Measurements from ENCODE around the gene UCP3. TPM values are rescaled to one million over a fixed set of nuclear protein-coding genes. Genes with fewer than 3 reads are reported as not detected.

The UCP3 gene
- total RNA-seq, 1 experiment from 2014 or later = not detected

GRCh38 chr11:74020539-74020938, 11.7 kb upstream of the UCP3 start:
- DNase-seq (ENCODE audit: low read depth) = no peak
- in situ Hi-C loops (cut with HindIII; ENCODE audit: low pct_unique_long_range_greater_than_20kb, low sequenced_read_pairs) = no loop called here

DNA sequence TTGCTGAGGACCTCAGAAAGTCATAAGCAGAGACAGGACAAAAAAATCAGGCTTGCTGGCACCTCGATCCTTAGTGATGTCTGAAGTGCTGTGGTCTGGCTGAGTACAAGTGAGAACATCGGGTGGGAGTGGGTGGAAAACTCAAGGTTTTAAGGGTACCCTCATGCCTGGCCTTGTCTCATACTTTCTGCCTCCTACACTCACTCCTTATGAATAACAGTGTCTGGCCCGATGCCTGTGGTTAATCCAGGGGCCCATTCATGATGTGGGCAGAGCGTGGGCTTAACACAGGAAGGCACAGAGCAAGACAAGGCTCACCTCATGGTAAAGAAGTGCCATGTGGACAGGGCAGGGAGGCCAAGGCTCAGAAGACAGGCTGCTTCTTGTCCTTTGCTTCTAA, 11.0 kb upstream of the UCP3 start:
- no peak for DNase-seq (ENCODE audit: low read depth)
- in situ Hi-C loops (cut with HindIII; ENCODE audit: low pct_unique_long_range_greater_than_20kb, low sequenced_read_pairs) = no loop called here

DNA sequence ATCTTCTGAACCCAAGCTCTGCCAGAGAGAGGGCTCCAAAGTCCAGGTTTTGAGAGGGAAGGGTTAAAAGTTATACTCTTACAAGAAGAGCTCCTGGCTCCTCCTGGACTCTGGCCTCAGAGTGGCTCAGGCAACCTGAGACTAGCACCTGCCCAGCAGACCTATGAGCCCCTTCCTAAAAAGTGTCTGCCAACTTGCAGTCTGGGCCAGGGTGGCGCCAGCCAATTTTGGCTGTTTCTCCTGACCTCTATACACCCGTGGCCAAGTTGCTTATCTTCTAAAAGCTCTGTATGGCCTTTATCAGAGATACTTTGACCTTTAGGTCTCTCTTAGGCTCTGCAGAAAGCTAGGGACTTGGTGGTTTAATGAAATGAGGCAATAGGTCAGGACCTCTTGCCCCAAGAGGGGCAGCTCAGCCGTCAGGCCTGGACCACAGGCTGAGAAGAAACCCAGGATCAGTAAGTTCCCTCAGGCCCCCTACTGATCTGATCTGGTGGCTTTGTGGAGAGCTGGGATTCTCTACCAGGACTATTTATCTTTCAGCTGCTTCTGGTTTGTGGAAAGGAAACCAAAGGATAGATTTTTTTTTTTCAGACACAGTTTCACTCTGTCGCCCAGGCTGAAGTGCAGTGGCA, 10.3 kb upstream of the UCP3 start:
- in situ Hi-C loops (cut with HindIII; ENCODE audit: low pct_unique_long_range_greater_than_20kb, low sequenced_read_pairs) = no loop called here

GRCh38 chr11:74018331-74019005, 9.6 kb upstream of the UCP3 start:
- in situ Hi-C loops (cut with HindIII; ENCODE audit: low pct_unique_long_range_greater_than_20kb, low sequenced_read_pairs) = no loop called here
- peak; percentile 11 for DNase-seq (ENCODE audit: low read depth)

More for the DNA sequence above, 10.3 kb upstream of the UCP3 start:
- no peak for DNase-seq (ENCODE audit: low read depth)

DNA sequence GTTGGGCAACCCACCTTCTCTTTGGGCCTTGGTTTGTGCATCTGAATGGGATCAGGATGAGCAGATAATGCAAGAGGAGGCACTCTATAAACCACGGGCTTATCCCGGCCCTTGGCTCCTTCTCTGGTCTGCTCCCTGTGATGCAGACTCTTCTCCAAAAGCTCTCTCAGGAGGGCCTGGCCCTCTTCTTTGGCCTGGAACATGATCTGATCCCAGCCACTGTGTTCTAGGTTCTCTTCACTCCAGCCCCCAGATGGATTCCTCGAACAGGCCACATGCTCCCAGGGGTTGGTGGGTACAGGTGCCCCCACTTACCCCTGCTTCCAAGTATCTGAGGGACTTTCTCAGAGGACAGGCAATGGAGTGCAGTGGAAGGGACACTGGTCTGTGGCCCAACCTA, 8.7 kb upstream of the UCP3 start:
- DNase-seq (ENCODE audit: low read depth) = no peak
- in situ Hi-C loops (cut with HindIII; ENCODE audit: low pct_unique_long_range_greater_than_20kb, low sequenced_read_pairs) = no loop called here

GRCh38 chr11:74015919-74016684, 7.2 kb upstream of the UCP3 start:
- in situ Hi-C loops (cut with HindIII; ENCODE audit: low pct_unique_long_range_greater_than_20kb, low sequenced_read_pairs) = no loop called here

GRCh38 chr11:74014880-74015279, 6.0 kb upstream of the UCP3 start:
- DNase-seq (ENCODE audit: low read depth) = no peak
- in situ Hi-C loops (cut with HindIII; ENCODE audit: low pct_unique_long_range_greater_than_20kb, low sequenced_read_pairs) = no loop called here

More at GRCh38 chr11:74015919-74016684, 7.2 kb upstream of the UCP3 start:
- DNase-seq (ENCODE audit: low read depth) = no peak

DNA sequence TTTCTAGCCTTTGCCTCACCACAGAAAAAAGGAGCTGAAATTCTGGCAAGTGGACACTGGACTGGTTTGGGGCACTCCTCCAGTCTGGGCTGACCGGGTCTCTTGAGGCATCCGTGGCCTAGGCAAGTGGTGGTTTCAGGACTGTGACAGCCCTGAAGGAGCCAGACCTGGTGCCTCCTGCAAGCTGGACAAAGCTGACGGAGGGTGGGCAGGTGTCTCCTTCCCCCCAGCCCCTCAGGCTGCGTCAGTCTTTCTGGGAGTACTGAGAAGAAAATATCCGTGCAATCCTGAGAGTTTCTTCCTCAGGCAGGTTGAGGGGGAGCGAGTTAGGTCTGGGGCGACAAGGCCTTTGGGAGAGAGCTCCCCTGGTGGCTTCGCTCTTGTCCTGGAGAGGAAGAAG, 4.3 kb upstream of the UCP3 start:
- in situ Hi-C loops (cut with HindIII; ENCODE audit: low pct_unique_long_range_greater_than_20kb, low sequenced_read_pairs) = no loop called here
- no peak for DNase-seq (ENCODE audit: low read depth)

GRCh38 chr11:74012074-74012809, 3.4 kb upstream of the UCP3 start:
- DNase-seq (ENCODE audit: low read depth) = no peak
- in situ Hi-C loops (cut with HindIII; ENCODE audit: low pct_unique_long_range_greater_than_20kb, low sequenced_read_pairs) = no loop called here

DNA sequence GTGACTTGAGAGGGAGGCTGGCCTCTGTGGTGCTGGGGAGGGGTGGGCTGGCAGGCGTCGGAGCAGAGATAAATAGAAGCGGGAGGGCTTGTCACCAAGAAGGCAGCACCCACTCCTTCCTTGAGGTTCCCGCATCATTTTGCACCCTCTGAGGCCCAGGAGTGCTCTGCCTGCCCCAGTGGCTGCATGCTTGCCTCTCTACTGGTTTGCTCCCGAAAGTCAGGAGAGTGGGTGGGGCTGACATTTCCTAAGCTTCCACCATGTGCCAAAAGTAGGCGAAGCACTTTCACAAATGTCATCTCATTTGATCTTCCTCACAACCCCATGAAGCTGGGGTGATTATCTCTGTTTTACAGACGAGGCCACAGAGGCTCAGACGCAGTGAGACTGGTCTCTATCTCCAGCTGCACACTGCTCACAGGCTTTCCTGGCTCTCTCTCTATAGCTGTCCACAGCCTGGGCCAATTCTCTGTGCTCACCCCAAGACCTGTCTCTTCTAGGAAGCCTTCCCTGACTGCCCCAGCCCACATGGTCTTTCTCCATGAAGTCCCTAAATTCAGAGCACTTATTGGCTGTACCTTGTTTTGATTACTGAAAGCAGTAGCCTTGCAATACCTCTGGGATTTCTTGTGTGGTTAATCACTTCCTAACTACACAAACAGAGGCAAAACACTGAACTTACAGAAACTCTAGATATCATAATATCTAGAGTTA, 2.6 kb upstream of the UCP3 start:
- in situ Hi-C loops (cut with HindIII; ENCODE audit: low pct_unique_long_range_greater_than_20kb, low sequenced_read_pairs) = no loop called here

DNA sequence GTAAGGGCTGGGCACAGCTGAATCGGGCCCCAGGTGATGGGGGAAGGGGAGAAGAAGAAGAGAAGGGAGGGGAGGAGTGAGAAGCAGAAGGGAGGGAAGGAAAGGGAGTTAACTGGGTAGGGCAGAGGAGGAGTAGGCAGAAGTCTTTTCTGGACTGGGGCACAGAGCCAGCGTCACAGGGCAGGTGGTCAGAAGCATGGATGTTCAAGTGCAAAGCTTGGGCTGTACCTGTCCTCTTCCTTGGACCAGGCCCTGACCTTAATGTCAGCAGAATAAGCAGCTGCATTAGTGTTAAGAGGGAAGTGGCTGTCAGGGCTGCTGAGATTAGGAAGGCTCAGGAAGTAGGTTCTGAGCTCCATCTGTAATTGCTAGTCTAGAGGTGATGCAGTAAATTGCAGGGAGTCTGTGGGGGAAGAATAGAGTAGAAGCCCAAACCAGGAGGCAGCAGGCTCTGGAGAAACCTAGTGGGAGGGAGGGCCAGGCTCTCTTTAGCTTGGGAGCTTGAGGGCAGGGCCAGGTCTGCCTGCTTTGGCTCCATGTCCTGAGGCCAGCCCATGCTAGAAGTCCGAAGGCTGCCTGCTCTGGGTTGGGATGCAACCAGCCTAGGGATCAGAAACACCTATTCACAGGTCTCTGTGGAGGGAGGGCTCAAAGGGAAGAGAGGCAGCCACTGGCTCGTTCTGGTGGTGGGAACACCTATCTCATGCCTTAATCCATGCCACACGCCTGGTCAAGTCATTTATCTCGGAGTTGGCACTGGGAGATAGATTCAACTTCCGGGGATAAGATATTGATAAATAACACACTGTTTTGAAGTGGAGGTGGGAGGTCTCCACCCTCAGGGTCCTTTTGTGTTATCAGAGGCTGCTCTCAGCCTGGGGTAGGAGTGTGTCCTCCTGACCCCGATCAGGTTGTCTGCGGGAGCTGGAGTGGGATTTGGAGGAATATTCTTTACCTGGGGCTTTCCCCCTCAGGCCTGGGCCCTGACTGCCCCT, 1.7 kb upstream of the UCP3 start:
- in situ Hi-C loops (cut with HindIII; ENCODE audit: low pct_unique_long_range_greater_than_20kb, low sequenced_read_pairs) = no loop called here
- DNase-seq (ENCODE audit: low read depth) = no peak

More for the DNA sequence above, 2.6 kb upstream of the UCP3 start:
- no peak for DNase-seq (ENCODE audit: low read depth)

DNA sequence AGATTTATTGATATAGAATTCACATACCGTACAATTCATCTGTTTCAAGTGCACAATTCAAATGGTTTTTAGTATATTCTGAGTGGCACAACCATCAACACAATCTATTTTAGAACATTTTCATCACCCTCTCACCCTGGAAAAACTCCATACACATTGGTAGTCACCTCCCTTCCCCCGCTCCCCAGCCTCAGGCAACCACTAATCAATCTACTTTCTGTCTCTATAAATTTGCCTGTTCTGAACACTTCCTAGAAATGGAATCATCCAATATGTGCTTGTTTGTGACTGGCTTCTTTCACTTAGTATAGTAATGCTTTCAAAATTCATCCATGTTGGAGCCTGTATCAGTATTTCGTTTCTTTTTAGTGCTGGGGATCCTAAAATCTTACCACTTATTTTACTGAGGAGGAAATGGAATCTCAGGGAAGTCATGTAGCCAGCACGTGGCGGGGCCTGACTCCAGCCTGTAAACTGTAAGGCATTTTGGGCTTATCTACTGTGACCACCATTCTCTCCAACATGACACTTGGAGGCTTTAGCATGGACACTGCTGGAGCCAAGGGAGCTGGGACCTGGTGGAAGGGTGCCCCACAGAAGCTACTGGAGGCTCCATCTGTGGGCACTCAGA, 905 bp upstream of the UCP3 start:
- no peak for DNase-seq (ENCODE audit: low read depth)
- in situ Hi-C loops (cut with HindIII; ENCODE audit: low pct_unique_long_range_greater_than_20kb, low sequenced_read_pairs) = no loop called here

- no peak for DNase-seq (ENCODE audit: low read depth)
- in situ Hi-C loops (cut with HindIII; ENCODE audit: low pct_unique_long_range_greater_than_20kb, low sequenced_read_pairs) = no loop called here
Observed at GRCh38 chr11:74009230-74009547, 304 bp upstream of the UCP3 start.

DNA sequence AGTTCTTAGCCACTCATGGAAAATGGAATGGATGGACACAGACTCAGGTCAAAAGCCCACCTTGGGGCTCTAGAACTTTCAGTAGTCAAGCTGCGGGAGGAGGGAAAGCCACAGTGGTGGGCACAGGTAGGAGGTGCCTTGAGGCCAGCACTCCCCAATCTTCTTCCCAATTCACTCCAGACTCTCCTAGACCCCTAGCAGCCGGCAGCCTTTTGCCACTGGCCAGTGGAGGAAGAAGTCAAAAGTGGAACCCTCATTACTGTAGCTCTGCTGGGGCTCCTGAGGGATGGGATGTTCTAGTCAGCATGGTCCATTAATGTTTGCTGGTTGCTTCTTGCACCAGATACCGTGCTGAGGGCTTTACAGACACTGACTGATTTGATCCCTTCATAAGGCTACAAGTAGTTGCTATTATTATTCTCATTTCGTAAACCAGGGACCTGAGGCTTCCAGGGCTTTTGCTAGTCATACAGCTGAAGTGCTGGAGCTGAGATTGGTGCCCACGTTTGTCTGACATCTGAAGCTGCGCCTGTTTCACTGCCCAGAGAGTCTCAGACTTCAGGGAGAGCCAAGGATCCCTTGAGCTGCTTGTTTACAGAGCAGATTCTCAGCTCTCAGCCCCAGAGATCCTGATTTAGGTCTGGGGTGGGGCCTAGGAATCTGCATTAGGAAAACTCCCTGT, 1.1 kb downstream of the UCP3 start:
- no peak for DNase-seq (ENCODE audit: low read depth)
- in situ Hi-C loops (cut with HindIII; ENCODE audit: low pct_unique_long_range_greater_than_20kb, low sequenced_read_pairs) = no loop called here

DNA sequence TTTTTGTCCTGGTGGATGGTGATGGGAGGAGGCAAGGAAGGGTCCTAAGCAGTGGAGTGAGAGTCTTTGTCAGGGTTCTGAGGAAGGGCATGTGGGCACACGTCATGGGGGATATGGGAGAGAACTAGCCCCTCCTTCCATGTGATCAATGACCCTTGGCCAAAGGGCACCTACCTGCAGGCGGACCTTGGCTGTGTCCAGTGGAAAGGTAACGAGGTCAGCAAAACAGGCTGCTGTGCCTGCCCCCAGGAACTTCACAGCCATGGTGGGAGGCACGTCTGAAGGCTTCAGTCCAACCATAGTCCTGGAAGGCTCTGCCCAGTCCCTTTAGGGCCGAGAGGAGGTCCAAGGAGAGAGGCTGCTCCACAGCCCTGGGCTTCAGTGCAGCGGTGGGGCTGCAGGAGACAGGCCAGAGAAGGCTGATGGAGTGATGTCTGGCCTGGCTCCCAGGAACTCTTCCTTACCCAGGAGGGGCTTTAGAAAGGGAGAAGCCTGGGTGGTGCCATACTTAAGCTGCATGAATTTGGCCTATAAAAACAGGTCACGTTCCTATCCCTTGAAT, 2.1 kb downstream of the UCP3 start:
- in situ Hi-C loops (cut with HindIII; ENCODE audit: low pct_unique_long_range_greater_than_20kb, low sequenced_read_pairs) = no loop called here

More for the DNA sequence above, 2.1 kb downstream of the UCP3 start:
- DNase-seq (ENCODE audit: low read depth) = no peak
